Neutrophil (primary cell): ENCODE measurements around the gene PPFIBP1.

Experiments
- H3K27ac ChIP-seq: fragments of 200-600 bp; sonication (generic); 2 replicates; pipeline ENCODE4 v1.5.1; 2016; ENCODE audit warnings: mild to moderate bottlenecking, moderate library complexity
- H3K27me3 ChIP-seq: fragments of 200-600 bp; sonication (generic); 2 replicates; pipeline ENCODE4 v1.6.0; 2016; ENCODE audit warnings: mild to moderate bottlenecking
- H3K36me3 ChIP-seq: fragments of 200-600 bp; sonication (generic); 2 replicates; pipeline ENCODE4 v1.5.1; 2017
- H3K4me1 ChIP-seq, 2 experiments: fragments of 200-600 bp in 1 of 2; sonication (generic) in 1 of 2; 1 replicate in 1 of 2; 2 replicates in 1 of 2; pipeline versions ENCODE4 v1.5.1 to v1.6.1; 2013 to 2016; ENCODE audit warnings: low read depth in 1 of 2, low read length in 1 of 2, mild to moderate bottlenecking in 1 of 2, moderate library complexity in 1 of 2; ENCODE audit not compliant: control insufficient read depth in 1 of 2, insufficient read depth in 1 of 2
- H3K4me3 ChIP-seq, 2 experiments: fragments of 200-600 bp in 1 of 2; sonication (generic) in 1 of 2; 1 replicate in 1 of 2; 2 replicates in 1 of 2; pipeline ENCODE4 v1.5.1; 2013 to 2016; ENCODE audit warnings: low read depth in 1 of 2, low read length in 1 of 2, mild to moderate bottlenecking in 1 of 2, moderate library complexity in 1 of 2
- H3K9me3 ChIP-seq: fragments of 200-600 bp; sonication (generic); 2 replicates; pipeline ENCODE4 v1.5.1; 2016
- TF ChIP-seq, protein P1 (sequence below): fragments of 200-600 bp; sonication (generic); IDR thresholded peaks from 2 replicates; pipeline ENCODE4 v1.5.1; 2016; ENCODE audit warnings: antibody characterized with exemption

PPFIBP1 gene

DNA sequence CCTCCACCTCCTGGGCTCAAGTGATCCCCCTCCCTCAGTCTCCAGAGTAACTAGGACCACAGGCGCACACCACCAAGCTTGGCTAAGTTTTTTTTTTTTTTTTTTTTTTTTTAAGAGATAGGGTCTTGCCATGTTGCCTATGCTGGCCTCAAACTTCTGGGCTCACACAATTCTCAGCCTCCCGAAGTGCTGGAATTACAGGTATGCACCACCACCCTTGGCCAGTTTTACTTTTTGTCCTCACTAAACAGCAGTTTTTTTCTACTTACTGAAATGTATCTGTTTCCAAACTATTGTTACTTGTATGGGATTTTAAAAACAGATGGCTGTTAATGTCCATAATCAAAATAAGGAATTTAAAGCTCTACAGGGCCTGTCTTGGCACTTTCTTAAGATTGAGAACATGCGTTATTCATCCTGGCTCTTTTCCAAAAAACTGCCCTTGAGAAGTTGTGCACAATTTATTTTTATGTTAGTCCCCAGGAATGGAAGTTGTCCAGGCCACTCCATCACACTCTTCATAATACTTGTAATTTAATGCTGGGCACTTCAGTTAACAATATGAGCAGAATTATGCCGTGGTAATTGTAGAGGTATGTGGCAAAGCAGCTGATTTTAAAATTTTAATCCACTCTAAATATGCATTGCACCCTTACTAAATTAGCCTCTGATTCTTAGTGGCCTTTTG lies 120.3 kb downstream of the PPFIBP1 start:
- H3K27ac ChIP-seq, result no peak overlapping the region
- no peaks in the 10 kb centered on the region for H3K36me3 ChIP-seq
- no peaks in the 10 kb centered on the region for H3K4me1 ChIP-seq
- no peak overlapping the region for H3K4me3 ChIP-seq
- TF ChIP-seq, protein P1, sequence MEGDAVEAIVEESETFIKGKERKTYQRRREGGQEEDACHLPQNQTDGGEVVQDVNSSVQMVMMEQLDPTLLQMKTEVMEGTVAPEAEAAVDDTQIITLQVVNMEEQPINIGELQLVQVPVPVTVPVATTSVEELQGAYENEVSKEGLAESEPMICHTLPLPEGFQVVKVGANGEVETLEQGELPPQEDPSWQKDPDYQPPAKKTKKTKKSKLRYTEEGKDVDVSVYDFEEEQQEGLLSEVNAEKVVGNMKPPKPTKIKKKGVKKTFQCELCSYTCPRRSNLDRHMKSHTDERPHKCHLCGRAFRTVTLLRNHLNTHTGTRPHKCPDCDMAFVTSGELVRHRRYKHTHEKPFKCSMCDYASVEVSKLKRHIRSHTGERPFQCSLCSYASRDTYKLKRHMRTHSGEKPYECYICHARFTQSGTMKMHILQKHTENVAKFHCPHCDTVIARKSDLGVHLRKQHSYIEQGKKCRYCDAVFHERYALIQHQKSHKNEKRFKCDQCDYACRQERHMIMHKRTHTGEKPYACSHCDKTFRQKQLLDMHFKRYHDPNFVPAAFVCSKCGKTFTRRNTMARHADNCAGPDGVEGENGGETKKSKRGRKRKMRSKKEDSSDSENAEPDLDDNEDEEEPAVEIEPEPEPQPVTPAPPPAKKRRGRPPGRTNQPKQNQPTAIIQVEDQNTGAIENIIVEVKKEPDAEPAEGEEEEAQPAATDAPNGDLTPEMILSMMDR, result no peak
- no peaks in the 10 kb centered on the region for H3K27me3 ChIP-seq
- H3K9me3 ChIP-seq, result no peaks in the 10 kb centered on the region

DNA sequence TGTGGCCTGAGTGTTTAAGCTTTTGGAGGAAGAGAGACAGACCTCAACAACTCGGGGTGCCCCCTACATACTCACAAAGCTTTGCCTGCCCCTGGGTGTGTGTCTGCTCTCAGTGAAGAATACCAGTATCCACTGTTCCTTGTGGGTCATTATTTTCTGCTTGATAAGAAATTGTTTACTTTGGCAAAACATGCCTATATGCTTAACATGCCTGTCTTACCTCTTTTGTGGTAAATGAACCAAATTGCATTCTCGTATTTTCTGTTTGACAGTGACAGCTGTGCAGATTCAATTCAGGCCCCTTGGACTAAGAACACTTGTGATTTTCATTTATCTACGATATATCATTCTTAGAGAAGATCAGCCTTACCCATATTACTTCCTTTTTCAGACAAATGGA lies 121.7 kb downstream of the PPFIBP1 start:
- Histone ChIP-seq H3K4me3 (no peak overlapping the region), H3K27me3 (no peaks in the 10 kb centered on the region), H3K36me3 (no peaks in the 10 kb centered on the region), H3K9me3 (no peaks in the 10 kb centered on the region), H3K27ac (no peak overlapping the region), H3K4me1 (no peaks in the 10 kb centered on the region)
- TF ChIP-seq, protein P1, result no peak

DNA sequence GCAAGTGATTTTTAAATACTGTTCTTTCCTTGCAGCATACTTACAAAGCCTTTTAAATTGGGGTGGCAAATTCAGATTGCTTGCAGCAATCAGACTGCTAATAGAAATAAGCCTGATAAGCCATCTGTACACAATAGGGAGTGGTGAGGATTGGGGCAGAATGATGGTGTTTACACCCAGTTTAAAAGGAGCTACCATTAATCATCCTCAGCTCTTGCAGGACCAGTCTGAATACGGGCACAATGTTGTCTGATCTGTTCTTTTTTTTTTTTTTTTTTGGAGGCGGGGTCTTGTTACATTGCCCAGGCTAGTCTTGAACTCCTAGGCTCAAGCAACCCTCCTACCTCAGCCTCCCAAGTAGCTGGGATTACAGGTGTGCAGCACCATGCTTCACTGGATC lies 122.1 kb downstream of the PPFIBP1 start:
- TF ChIP-seq, protein P1, result no peak
- H3K27ac ChIP-seq, result no peak overlapping the region
- no peak overlapping the region for H3K4me3 ChIP-seq
- H3K27me3 ChIP-seq, result no peaks in the 10 kb centered on the region
- H3K4me1 ChIP-seq, result no peaks in the 10 kb centered on the region
- H3K36me3 ChIP-seq, result no peaks in the 10 kb centered on the region
- H3K9me3 ChIP-seq, result no peaks in the 10 kb centered on the region

DNA sequence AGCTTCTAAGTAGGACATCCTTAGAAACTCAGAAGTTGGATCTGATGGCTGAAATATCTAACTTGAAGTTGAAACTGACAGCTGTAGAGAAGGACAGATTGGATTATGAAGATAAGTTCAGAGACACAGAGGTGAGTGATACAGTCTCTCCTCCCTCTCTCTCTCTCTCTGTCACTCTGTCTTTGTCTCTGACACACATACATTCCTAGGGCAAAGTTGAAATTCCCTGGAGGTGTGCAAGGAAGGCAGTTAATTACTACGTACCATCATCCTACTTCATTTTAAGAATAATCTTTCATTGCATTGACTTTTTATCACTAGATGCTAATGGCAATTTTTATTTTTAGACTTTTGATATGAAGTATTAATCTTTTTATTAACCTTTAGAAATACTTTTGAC lies 126.0 kb downstream of the PPFIBP1 start:
- Histone ChIP-seq H3K27ac (no peak overlapping the region), H3K27me3 (no peaks in the 10 kb centered on the region), H3K4me1 (no peaks in the 10 kb centered on the region), H3K9me3 (no peaks in the 10 kb centered on the region), H3K36me3 (no peaks in the 10 kb centered on the region), H3K4me3 (no peak overlapping the region)
- TF ChIP-seq, protein P1, result no peak

DNA sequence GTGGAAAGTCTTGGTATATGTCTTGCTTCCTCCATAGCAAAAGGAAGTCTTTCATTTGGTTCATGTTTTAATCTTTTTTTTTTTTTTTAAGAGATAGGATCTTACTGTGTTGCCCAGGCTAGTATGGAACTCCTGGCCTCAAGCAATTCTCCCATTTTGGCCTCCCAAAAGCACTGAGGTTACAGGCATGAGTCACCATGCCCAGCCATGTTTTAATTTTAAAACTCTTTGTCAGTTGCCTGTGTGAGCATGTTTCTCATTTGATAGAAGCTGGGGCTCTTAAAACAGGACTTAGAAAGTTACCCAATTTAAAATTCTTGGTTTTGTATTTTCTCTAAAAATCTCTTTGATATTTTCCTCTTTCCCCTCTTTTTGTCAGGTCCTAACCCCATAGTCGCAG lies 127.2 kb downstream of the PPFIBP1 start:
- Histone ChIP-seq H3K4me3 (no peak overlapping the region), H3K27me3 (no peaks in the 10 kb centered on the region), H3K36me3 (no peaks in the 10 kb centered on the region), H3K9me3 (no peaks in the 10 kb centered on the region), H3K27ac (no peak overlapping the region), H3K4me1 (no peaks in the 10 kb centered on the region)
- TF ChIP-seq, protein P1, result no peak
